Fibroblast of skin of abdomen (primary cell): Measurements from ENCODE around the gene ST6GALNAC3.

Experiments used
- DNase-seq: peaks from one replicate; pipeline ENCODE4 v3.0.0-alpha.2; 2013

The ST6GALNAC3 gene

DNA sequence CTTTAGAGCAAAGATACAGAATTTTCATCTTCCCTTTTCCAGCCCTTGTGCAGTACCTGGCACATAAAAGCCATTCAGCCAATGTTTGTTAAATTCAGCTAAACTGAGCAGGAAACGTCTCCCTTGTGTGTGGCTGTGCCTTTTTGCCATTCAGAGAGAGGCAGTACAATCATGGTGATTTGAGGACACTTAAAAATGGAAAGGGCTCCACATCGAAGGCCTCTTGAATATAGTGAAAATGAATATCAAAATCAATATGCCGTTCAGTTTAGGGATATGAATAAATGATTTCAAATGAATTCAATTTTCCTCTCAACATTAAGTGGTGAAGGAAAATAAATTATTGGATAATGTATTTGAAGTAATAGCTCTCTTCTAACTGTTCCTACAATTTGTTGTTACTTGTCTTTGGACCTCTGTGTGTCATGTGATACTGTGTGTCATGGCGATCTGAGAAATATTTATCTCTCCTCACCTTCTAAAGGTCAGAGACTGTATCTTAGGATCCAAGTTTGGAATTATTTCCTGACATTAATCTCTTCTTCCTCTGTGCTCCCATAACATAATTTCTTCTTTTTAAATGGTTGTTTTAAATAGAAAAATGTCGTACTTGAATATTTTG lies 437.1 kb downstream of the ST6GALNAC3 start:
- no peak for DNase-seq

DNA sequence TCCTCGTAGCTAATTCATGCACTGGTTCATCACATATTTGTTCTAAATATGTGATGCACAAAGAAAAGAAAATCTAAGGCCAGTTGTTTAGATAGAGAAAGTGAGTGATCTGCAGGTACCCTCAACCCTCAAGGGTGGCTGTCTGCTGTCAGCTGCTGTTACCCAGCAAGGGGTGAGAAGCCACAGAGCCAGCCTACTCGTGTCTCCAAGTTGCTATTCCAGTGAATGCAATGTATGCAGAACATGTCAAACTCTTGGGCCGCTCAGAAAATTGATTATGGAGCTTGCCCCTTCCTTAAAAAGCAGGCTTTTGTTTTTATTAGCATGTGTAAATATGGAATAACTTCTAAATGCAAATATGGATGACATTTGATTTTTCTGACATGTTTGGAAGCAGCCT lies 456.4 kb downstream of the ST6GALNAC3 start:
- DNase-seq = no peak

GRCh38 chr1:76541618-76542017 lies 467.1 kb downstream of the ST6GALNAC3 start:
- no peak for DNase-seq

DNA sequence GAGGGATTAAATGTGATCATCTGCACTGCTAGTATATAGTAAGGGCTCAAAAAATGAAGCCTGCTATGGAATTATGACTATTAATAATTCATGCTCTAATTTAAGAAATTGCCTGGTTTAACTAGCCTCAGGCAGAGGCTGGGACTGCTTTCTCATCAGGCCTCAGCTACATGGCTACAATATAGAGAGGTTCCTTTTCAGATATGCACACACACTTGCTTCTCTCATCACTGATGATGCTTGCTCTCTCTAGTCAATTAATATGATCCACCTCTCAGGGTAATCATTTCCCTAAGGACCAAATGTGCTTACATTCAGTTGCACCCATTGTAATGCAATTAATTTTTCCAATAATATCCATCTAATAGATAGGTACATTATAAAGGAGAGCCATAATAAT lies 467.8 kb downstream of the ST6GALNAC3 start:
- no peak for DNase-seq

DNA sequence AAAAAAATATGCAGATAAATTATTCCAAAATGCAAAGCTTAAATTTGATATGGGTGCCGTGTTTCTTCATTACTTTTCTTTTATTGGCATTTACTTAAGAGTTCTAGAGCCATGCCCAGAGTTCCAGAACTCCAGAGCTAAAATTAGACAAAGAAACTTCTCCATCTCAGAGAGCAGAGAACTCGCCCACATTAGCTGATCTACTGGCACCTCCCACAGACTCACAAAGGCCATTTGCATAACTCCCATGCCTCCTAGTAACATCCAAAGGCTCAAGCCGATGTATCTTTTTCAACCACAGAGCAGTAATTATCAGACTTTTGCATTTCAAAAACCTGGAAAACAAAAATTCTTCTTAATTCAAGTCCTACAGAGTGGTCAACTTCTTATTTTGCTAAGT lies 468.9 kb downstream of the ST6GALNAC3 start:
- no peak for DNase-seq

GRCh38 chr1:76546354-76546933 lies 471.9 kb downstream of the ST6GALNAC3 start:
- DNase-seq = no peak

GRCh38 chr1:76547916-76548315 lies 473.4 kb downstream of the ST6GALNAC3 start:
- no peak for DNase-seq

- no peak for DNase-seq
Measured at GRCh38 chr1:76548513-76549100, 474.1 kb downstream of the ST6GALNAC3 start.

- DNase-seq = no peak
Measured at GRCh38 chr1:76554283-76554682, 479.7 kb downstream of the ST6GALNAC3 start.

- no peak for DNase-seq
Measured at GRCh38 chr1:76562292-76562691, 487.7 kb downstream of the ST6GALNAC3 start.

DNA sequence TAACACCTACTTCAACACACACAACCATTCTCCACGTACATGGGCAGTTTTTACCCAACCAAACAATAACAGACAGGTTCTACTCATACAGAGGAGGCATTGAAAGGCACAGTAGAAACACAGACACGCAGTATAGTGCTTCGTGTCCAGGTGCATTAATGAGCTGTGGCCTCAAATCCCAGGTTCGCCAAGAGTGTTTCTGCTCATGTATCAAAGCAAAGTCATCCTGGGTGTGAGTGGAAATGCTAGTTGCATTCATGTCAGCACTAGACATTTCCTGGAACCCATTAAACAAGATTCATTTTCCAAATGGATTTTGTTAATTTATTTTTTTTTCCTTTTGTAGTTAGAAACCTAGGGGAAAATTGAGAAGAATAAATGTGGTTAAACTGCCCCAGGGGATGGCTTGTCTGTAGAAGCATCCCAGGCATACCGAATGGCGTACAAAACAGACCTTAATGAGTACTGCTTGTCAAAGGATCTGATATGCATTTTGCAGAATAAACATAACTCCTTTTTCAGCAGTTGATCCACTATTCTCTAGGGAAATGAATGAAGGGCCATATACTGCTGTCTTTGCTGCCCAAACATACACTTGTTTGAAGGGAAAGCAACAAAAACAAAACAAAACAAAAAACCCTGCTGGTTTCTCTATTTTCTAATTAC lies 494.2 kb downstream of the ST6GALNAC3 start:
- DNase-seq = no peak

- no peak for DNase-seq
Measured at GRCh38 chr1:76571248-76571647, 496.7 kb downstream of the ST6GALNAC3 start.

DNA sequence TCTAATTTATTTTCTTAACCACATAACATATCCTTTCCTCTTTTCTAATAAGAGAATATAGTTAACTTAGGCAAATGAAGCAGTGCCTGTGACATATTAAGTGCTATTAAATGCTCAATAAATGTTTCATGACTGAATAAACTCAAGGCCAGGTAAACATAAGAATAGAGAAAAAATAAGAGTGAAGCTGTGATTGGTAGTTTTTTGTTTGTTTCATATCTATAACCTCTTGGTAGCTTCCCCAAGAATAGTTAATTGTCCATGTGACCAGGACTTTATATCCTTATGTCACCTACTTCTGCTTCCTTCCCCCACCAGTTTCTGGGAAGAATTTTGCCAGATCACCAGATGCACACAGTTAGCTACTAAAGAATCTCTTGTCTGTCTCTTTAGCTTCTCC lies 497.7 kb downstream of the ST6GALNAC3 start:
- no peak for DNase-seq

DNA sequence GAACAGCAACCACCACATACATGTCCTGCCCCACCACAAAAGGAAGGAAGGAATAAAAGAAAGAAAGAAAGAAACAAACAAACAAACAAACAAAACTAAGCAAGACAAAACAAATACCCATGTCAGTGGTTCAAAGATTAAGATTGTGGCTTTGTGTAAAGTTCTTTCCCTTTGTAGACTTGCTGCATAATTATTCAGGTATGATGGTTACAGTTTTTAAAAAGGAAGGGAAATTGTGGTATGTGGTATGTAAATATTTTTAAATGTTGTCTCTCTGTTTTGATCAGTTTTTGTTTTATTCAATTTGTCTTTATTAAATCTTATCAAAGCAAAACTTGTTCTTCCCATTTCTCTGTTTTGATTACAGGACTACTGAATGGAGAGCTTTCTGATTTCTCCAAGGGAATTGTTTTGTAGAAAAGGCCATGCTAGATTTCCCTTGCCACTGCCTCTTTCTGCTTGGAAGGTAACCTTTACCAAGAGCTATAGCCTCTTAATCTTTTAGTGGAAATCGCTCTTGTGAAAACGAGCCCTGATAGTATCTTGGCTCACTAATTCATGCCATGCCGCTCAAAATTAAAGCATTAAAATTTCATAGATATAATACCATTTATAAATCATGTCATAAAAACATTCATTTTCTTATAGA lies 502.5 kb downstream of the ST6GALNAC3 start:
- DNase-seq = no peak

DNA sequence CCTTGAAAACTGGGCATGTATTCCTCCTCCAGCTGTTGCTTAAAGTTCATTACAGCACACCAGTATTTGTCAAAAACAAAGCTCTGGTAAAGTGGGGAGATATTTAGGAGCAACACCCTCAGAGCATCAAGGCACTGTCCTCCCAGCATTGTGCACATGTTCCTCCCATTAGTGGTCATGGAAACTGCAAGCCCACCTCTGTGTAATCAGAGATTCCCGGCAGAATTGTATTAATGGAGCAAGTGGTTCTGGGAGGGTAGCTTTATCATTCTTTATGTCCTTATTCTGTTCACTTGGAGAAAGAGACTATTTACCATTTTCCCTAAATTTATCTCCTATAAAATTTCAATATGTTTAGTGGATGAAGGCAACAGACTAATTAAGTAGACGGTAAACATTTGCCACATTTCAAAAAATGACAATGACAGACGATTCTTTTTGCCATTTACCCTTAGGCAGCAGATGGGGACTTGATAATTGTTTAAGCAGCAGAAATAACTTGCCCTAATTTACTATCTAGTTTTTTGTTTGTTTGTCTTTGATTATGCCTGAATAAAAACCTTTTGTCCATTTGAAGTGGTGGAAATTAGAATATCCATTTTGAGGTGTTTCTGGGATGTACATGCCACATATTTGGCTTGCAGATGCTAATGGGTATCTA lies 503.1 kb downstream of the ST6GALNAC3 start:
- no peak for DNase-seq

GRCh38 chr1:76580206-76580605 lies 505.7 kb downstream of the ST6GALNAC3 start:
- no peak for DNase-seq

DNA sequence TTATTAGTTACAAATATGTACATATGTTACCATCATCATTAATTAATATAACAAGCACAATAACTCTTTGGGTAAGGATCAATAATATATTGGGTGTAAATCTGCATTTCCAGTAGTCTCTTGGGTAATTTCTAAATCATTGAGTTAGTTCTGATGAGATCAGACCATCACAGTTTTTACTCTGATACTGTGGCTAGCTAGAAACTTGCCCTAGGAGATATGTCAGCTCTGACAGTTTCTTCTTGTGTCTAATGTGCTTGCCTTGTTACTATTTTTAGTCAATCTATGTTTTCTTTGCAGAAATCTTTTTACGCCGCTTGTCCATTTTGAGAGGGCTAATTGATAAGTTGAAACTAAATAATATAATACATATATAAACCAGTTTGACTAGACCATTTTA lies 507.2 kb downstream of the ST6GALNAC3 start:
- DNase-seq = no peak

GRCh38 chr1:76583235-76583868 lies 508.8 kb downstream of the ST6GALNAC3 start:
- no peak for DNase-seq

GRCh38 chr1:76583875-76584477 lies 509.4 kb downstream of the ST6GALNAC3 start:
- DNase-seq = no peak

- no peak for DNase-seq
Measured at GRCh38 chr1:76585980-76586674, 511.6 kb downstream of the ST6GALNAC3 start.

- no peak for DNase-seq
Measured at GRCh38 chr1:76587212-76587611, 512.7 kb downstream of the ST6GALNAC3 start.
